Bronchial epithelial cell (primary cell): Measurements from ENCODE around the gene CCDC47. TPM values are rescaled to one million over a fixed set of nuclear protein-coding genes. Genes with fewer than 3 reads are reported as not detected.
"Not testable (repeated sequence)": the region's sequence is repeated elsewhere in the genome, so short reads cannot be mapped to it uniquely, and the experiment has no call there.

Source experiments
- DNase-seq: peaks from one replicate; pipeline ENCODE4 v3.0.0-alpha.2; 2010; ENCODE audit warnings: low read depth
- FAIRE-seq: peaks from 2 replicates; lab custom pipeline; 2011; peaks lifted over from hg19 to GRCh38; lab: Jason Lieb, UNC
- H3K27me3 ChIP-seq: 2 replicates; pipeline ENCODE4 v1.5.1; 2011; ENCODE audit warnings: low read length; ENCODE audit not compliant: control insufficient read depth, insufficient read depth
- H3K36me3 ChIP-seq: 2 replicates; pipeline ENCODE4 v1.5.1; 2011; ENCODE audit warnings: low read length; ENCODE audit not compliant: control insufficient read depth, insufficient read depth
- H3K4me3 ChIP-seq: 2 replicates; pipeline ENCODE4 v1.5.1; 2011; ENCODE audit warnings: mild to moderate bottlenecking, low read depth, low read length, control low read depth
- total RNA-seq: library from RNA; depleted of rRNA; stranded (reverse); fragments of >200 nt; gene quantifications from 2 replicates; pipeline ENCODE4 v1.2.1, GENCODE V29; 2014
- TF ChIP-seq, protein P1 (sequence below): IDR thresholded peaks from 2 replicates; pipeline ENCODE4 v1.5.1; 2011; ENCODE audit warnings: mild to moderate bottlenecking, moderate library complexity, low read length, control low read depth, inconsistent platforms; ENCODE audit not compliant: insufficient read depth, severe bottlenecking

CCDC47 gene
- total RNA-seq, 1 donor from 2014 or later, result 118 TPM

GRCh38 chr17:63804328-63804727 is 30.9 kb upstream of the CCDC47 start:
- Histone ChIP-seq H3K36me3 (peaks cover 16% of the 10 kb centered on the region), H3K4me3 (no peak overlapping the region), H3K27me3 (no peaks in the 10 kb centered on the region)
- no peak for DNase-seq
- TF ChIP-seq, protein P1, sequence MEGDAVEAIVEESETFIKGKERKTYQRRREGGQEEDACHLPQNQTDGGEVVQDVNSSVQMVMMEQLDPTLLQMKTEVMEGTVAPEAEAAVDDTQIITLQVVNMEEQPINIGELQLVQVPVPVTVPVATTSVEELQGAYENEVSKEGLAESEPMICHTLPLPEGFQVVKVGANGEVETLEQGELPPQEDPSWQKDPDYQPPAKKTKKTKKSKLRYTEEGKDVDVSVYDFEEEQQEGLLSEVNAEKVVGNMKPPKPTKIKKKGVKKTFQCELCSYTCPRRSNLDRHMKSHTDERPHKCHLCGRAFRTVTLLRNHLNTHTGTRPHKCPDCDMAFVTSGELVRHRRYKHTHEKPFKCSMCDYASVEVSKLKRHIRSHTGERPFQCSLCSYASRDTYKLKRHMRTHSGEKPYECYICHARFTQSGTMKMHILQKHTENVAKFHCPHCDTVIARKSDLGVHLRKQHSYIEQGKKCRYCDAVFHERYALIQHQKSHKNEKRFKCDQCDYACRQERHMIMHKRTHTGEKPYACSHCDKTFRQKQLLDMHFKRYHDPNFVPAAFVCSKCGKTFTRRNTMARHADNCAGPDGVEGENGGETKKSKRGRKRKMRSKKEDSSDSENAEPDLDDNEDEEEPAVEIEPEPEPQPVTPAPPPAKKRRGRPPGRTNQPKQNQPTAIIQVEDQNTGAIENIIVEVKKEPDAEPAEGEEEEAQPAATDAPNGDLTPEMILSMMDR, result no peak
- no peak for FAIRE-seq

GRCh38 chr17:63800783-63801182 is 27.4 kb upstream of the CCDC47 start:
- TF ChIP-seq, protein P1, result no peak
- no peak for FAIRE-seq

GRCh38 chr17:63798572-63799106 is 25.2 kb upstream of the CCDC47 start:
- H3K36me3 ChIP-seq, result peaks cover 26% of the 10 kb centered on the region
- DNase-seq (no peak), FAIRE-seq (no peak)
- no peaks in the 10 kb centered on the region for H3K27me3 ChIP-seq
- TF ChIP-seq, protein P1, result no peak
- H3K4me3 ChIP-seq, result no peak overlapping the region

More at GRCh38 chr17:63800783-63801182, 27.4 kb upstream of the CCDC47 start:
- Histone ChIP-seq H3K36me3 (peaks cover 22% of the 10 kb centered on the region), H3K4me3 (no peak overlapping the region), H3K27me3 (no peaks in the 10 kb centered on the region)
- DNase-seq, result no peak

GRCh38 chr17:63796375-63796774 is 23.0 kb upstream of the CCDC47 start:
- DNase-seq, H3K27me3 ChIP-seq, FAIRE-seq, H3K4me3 ChIP-seq: not testable (repeated sequence)
- H3K36me3 ChIP-seq, result peaks cover 20% of the 10 kb centered on the region

GRCh38 chr17:63792055-63792729 is 18.8 kb upstream of the CCDC47 start:
- TF ChIP-seq, protein P1, result no peak
- Histone ChIP-seq H3K36me3 (peaks cover 15% of the 10 kb centered on the region), H3K27me3 (no peaks in the 10 kb centered on the region), H3K4me3 (no peak overlapping the region)
- DNase-seq (peak; percentile 80), FAIRE-seq (no peak)

DNA sequence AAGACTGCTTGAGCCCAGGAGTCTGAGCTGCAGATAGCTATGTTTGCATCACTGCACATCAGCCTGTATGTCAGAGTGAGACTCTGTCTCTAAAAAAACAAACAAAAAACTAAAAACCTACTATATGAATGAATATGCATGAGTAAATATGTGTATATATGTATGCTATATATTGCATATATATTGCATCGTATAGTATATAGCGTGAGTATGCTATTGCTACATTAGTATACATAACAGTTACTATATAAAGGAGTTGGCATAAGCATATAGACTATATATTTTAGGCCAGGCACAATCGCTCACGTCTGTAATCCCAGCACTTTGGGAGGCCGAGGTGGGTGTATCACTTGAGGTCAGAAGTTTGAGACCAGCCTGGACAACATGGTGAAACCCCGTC is 16.7 kb upstream of the CCDC47 start:
- DNase-seq (no peak), FAIRE-seq (no peak)
- Histone ChIP-seq H3K36me3 (peaks cover 9% of the 10 kb centered on the region), H3K4me3 (no peak overlapping the region), H3K27me3 (no peaks in the 10 kb centered on the region)
- TF ChIP-seq, protein P1, result no peak
